NCI-H2227 treated with DMSO at 0.1 percent for 48 hours (cell line): ENCODE measurements around the gene INPPL1.
"Not testable (repeated sequence)": the region's sequence is repeated elsewhere in the genome, so short reads cannot be mapped to it uniquely, and the experiment has no call there.

Experiments
- DNase-seq: peaks from one replicate; lab custom pipeline; 2025; lab: John Stamatoyannopoulos, UW

Gene INPPL1, protein sequence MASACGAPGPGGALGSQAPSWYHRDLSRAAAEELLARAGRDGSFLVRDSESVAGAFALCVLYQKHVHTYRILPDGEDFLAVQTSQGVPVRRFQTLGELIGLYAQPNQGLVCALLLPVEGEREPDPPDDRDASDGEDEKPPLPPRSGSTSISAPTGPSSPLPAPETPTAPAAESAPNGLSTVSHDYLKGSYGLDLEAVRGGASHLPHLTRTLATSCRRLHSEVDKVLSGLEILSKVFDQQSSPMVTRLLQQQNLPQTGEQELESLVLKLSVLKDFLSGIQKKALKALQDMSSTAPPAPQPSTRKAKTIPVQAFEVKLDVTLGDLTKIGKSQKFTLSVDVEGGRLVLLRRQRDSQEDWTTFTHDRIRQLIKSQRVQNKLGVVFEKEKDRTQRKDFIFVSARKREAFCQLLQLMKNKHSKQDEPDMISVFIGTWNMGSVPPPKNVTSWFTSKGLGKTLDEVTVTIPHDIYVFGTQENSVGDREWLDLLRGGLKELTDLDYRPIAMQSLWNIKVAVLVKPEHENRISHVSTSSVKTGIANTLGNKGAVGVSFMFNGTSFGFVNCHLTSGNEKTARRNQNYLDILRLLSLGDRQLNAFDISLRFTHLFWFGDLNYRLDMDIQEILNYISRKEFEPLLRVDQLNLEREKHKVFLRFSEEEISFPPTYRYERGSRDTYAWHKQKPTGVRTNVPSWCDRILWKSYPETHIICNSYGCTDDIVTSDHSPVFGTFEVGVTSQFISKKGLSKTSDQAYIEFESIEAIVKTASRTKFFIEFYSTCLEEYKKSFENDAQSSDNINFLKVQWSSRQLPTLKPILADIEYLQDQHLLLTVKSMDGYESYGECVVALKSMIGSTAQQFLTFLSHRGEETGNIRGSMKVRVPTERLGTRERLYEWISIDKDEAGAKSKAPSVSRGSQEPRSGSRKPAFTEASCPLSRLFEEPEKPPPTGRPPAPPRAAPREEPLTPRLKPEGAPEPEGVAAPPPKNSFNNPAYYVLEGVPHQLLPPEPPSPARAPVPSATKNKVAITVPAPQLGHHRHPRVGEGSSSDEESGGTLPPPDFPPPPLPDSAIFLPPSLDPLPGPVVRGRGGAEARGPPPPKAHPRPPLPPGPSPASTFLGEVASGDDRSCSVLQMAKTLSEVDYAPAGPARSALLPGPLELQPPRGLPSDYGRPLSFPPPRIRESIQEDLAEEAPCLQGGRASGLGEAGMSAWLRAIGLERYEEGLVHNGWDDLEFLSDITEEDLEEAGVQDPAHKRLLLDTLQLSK

DNA sequence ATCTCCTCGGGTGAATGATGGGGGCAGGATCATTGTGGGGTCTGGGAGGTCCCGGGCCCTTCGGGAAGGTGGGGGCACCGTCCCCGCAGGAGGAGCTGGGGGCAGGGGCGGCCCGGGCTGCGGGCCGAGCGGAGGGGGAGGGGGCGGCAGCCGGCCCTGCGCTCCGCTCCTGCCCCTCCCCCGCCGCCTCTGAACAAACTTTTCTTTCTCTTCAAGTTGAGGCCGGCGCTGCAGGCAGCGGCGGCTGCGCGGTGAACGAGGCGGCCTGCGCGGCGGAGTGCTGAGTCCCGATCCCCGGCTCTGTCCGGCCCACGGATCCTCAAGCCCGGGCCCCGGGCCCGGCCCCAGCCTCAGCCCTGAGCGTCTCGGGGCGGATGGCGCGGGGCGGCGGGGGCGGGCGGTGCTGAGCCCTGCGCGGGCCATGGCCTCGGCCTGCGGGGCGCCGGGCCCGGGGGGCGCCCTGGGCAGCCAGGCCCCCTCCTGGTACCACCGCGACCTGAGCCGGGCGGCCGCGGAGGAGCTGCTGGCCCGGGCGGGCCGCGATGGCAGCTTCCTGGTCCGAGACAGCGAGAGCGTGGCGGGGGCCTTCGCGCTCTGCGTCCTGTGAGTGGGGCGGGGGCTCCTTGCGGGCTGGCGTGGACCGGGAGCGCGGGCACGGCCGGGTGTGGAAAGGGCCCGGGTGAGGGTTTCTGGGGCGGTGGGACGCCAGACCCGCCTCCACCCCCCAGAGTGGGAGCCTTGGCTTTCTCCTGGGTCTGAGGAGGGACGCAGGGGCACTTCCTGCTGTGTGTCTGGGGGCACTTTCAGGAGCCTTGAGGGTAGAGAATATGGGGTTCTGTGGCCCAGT, at the start of gene INPPL1:
Gene INPPL1, plus strand, starts transcription at position 204 of the 847 bp plus-strand sequence. Its CDS starts 218 bp downstream, at position 422.
- no peak for DNase-seq

- DNase-seq = no peak
Observed at GRCh38 chr11:72177656-72178055, 46.9 kb upstream of the INPPL1 start.

DNA sequence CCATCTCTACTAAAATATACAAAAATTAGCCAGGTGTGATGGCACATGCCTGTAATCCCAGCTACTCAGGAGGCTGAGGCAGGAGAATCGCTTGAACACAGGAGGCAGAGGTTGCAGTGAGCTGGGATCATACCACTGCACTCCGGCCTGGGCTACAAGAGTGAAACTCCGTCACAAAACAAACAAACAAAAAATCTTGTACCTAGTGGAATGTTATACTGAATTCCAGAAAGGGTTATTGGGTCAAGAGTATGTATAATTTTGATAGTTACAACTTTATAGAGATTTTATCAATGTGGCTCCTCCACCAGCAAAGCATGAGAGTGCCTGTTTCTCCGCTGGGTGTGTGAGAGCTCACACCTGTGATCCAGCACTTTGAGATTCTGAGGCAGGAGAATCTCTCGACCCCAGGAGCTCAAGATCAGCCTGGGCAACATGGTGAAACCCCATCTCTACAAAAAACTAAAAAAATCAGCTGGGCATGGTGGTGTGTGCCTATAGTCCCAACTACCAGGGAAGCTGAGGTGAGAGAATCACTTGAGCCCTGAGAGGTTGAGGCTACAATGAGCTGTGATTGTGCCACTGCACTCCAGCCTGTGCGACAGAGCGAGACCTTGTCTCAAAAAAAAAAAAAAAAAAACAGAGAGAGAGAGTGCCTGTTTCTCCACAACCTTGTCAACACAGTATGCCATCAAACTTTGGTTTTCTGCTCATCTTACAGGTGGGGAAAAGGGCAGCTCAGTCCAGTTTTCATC, 45.3 kb upstream of the INPPL1 start:
- DNase-seq = no peak

GRCh38 chr11:72179804-72180396, 44.7 kb upstream of the INPPL1 start:
- no peak for DNase-seq

DNA sequence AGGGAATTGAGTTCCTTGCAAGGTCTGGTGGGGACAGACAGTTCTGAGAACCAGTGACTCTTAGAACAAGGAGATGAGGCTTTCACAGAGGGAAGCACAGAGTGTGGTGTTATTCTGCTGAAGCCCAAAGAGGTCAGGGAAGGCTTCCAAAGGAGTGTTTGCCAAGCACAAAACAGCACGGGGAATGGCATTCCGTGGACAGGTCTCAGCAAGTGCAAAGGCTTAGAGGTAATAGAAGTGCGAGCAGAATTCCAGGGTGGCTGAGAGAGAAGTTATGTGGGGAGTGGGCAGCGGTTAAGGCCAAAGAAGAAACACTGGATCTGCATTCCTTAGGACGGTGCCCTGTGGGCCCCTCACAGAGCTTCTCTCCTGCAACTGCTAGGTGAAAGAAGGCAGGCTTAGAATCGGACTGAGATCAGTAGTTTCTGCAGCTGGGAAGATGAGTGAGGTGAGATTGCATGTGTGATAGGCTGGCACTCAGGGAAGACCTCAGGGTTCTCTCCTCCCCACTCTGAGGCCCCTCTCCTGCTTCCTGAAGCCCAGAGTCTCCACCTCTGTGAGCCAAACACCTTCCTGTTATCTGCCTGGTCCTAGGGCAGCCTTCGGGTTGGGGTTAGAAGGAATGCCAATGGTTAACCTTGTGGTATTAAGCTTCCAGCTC, 43.5 kb upstream of the INPPL1 start:
- not testable (repeated sequence) for DNase-seq

GRCh38 chr11:72181553-72181958, 43.0 kb upstream of the INPPL1 start:
- DNase-seq = not testable (repeated sequence)

GRCh38 chr11:72188267-72188666, 36.3 kb upstream of the INPPL1 start:
- DNase-seq = no peak

DNA sequence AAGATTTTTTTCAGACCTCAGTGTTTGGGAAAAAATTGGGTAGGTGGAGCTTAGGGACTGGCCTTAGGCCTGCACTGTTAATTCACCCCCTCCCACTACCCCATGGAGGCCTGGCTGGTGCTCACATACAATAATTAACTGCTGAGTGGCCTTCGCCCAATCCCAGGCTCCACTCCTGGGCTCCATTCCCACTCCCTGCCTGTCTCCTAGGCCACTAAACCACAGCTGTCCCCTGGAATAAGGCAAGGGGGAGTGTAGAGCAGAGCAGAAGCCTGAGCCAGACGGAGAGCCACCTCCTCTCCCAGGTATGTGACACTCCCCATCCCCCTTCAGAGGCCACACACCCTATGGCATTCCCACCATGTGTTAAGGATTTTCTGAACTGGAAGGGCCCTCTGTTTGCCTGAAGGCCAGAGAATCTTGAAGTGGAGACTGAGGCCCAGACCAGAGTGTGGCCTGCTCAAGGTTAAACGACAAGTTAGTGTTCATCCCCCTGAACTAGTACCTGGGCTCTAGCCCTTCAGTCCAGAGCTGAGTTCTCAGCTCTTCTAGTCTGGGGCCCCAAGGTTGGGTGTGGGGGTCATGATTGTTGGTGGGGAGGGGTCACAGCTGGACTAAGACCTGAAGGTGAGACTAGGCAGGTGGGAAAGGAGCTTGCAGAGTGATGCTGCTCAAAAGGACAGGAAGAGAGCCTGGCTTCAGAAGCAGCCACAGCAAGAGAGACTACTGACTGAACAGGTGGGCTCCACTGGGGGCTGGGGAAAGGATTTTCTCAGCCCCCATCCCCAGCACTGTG, 34.9 kb upstream of the INPPL1 start:
- DNase-seq = no peak

DNA sequence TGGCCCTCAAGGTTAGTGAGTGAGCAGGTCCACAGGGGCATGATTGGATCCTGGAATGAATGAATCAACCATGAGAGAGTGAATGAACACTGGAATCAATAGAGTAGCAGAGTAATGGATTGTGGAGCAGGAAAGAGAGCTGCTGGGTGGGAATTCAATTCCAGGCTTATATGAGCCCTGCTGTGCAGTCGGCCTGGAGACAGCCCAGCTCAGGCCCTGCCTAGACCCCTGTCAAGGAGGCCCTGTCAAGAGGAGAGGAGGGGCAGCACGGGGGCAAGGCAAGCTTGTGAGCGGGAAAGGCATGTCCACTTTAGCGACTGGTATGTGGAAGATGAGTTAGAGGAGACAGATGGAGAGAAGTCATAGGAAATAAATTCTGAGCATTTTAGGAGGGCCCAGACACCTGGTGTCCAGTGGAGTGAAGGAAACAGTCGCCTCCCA, 33.9 kb upstream of the INPPL1 start:
- no peak for DNase-seq

DNA sequence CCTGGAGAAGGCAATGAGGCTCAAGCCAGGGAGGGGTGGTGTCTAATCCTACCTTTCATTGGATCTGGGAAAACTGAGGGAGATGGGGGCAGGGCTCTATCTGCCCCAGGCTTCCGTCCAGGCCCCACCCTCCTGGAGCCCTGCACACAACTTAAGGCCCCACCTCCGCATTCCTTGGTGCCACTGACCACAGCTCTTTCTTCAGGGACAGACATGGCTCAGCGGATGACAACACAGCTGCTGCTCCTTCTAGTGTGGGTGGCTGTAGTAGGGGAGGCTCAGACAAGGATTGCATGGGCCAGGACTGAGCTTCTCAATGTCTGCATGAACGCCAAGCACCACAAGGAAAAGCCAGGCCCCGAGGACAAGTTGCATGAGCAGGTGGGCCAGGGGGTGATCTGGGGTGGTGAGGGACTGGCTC, 32.6 kb upstream of the INPPL1 start, which contains the start of gene FOLR1:
Gene FOLR1, plus strand, starts transcription at position 180 of the 421 bp plus-strand sequence. Its CDS starts 34 bp downstream, at position 214.
- DNase-seq = no peak

- DNase-seq = no peak
Observed at GRCh38 chr11:72195518-72196270, 28.9 kb upstream of the INPPL1 start.

GRCh38 chr11:72201445-72201844, 23.1 kb upstream of the INPPL1 start:
- not testable (repeated sequence) for DNase-seq

- DNase-seq = no peak
Observed at GRCh38 chr11:72202571-72202970, 22.0 kb upstream of the INPPL1 start.

- DNase-seq = no peak
Observed at GRCh38 chr11:72203163-72203562, 21.4 kb upstream of the INPPL1 start.

- no peak for DNase-seq
Observed at GRCh38 chr11:72204886-72205285, 19.7 kb upstream of the INPPL1 start.

GRCh38 chr11:72206794-72207193, 17.8 kb upstream of the INPPL1 start:
- DNase-seq = not testable (repeated sequence)

DNA sequence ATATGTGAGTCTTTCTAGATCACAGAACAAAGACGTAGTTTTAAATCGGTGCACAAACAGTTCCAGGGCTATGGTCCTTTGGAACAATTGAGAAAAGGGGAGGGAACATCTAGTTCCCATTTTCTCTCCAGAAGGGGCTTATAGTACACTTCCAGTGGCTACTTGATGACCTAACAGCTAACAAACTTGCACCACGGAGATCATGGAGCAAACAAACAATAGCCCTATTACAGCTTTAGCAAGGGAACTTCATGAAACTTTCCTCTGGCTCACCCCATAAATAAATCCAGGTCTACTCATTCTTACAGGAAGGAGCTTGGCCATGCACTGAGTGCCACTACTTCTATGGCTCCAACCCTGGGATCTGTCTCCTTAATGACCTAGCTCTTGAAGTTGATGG, 16.3 kb upstream of the INPPL1 start:
- no peak for DNase-seq

- no peak for DNase-seq
Observed at GRCh38 chr11:72209101-72209500, 15.5 kb upstream of the INPPL1 start.
